ENCODE measurements around the gene PDZK1. TPM values are rescaled to one million over a fixed set of nuclear protein-coding genes. Genes with fewer than 3 reads are reported as not detected.

The PDZK1 gene
- under 1 TPM in 1 of 4 donors, not detected in 3; 0.14 TPM for total RNA-seq
- polyA plus RNA-seq, result 0.27 TPM
- long read RNA-seq, donor 1, result 0 reads
- long read RNA-seq, donor 2, result 0 reads
- long read RNA-seq, donor 3, result 0 reads
- long read RNA-seq, donor 4, result 0 reads

- Histone ChIP-seq H3K4me3 (ENCODE audit: low read length) (no peak within 1 kb of the TSS), H3K27me3 (ENCODE audit: control insufficient read depth, insufficient read depth) (no peaks in the 10 kb centered on the region), H3K9me3 (ENCODE audit: control insufficient read depth, low read length) (no peaks in the 10 kb centered on the region), H3K4me1 (ENCODE audit: control insufficient read depth, insufficient read depth, low read length) (no peaks in the 10 kb centered on the region), H3K27ac (ENCODE audit: low read length) (no peak within 1 kb of the TSS)
- WGBS, result 80% methylated on average over 9 of the region's 9 CpGs
- no peak for DNase-seq
- intact Hi-C loops (cut with DNase I), result no loop called here
- no peak for ATAC-seq
Observed at GRCh38 chr1:145707183-145707867, at the start of gene PDZK1. Gene PDZK1 (minus strand): TSS chr1:145707368. CDS start chr1:145688021, 19,347 bp downstream.

DNA sequence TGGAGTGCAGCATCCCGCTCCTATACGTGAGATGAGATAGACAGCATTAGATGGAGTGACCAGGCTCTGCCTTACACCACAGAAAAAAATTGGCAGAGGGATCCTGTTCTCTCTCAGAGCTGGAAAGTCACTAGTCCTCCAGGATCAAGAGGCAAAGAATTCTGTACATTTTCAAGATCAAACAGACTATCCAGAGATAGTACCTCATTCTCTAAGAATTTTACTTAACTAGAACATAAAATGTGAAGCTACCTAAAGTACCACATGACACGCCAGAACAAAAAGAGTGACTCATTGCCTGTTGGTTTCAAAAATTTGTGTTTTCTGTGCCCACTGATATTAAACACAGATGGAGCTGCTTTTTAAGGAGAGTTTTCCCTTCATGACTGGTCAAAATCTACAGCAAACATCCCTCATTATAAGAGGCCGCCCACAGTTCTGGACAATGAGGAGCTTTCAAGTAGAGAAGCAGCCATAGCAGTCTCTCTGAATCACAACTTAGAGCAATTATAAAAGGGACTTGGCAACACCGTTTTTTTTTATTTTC is 44.4 kb upstream of the PDZK1 start:
- no peak for ATAC-seq
- intact Hi-C loops (cut with DNase I), result no loop called here

DNA sequence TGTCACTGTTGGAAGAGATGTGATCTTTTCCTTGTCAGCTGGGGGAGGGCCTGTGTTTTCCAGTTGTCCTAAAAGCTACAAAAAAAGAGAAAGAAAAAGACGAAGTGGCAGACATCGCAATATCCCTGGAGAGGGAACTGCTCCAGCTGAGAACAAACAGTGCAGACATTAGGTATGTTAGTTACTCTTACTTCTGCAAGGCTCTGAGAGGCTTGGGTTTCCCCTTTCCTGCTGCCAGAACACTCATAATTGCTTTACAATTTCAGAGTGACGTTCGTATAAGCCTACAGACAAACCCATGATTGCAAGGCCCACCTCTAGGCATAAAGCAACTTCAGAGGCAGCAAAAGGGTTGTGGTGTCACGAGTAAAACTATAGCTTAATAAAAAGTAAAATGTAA is 43.3 kb upstream of the PDZK1 start:
- Histone ChIP-seq H3K9me3 (ENCODE audit: control insufficient read depth, low read length) (no peaks in the 10 kb centered on the region), H3K4me1 (ENCODE audit: control insufficient read depth, insufficient read depth, low read length) (no peaks in the 10 kb centered on the region), H3K27me3 (ENCODE audit: control insufficient read depth, insufficient read depth) (no peaks in the 10 kb centered on the region), H3K27ac (ENCODE audit: low read length) (no peak overlapping the region), H3K4me3 (ENCODE audit: low read length) (no peak overlapping the region)
- intact Hi-C loops (cut with DNase I), result no loop called here
- ATAC-seq (no peak), DNase-seq (no peak)
- WGBS, result 77% methylated on average over 5 of the region's 5 CpGs

More for the DNA sequence above, 44.4 kb upstream of the PDZK1 start:
- H3K27me3 ChIP-seq (ENCODE audit: control insufficient read depth, insufficient read depth), result no peaks in the 10 kb centered on the region
- H3K4me1 ChIP-seq (ENCODE audit: control insufficient read depth, insufficient read depth, low read length), result no peaks in the 10 kb centered on the region
- H3K9me3 ChIP-seq (ENCODE audit: control insufficient read depth, low read length), result no peaks in the 10 kb centered on the region
- H3K27ac ChIP-seq (ENCODE audit: low read length), result no peak overlapping the region
- no peak overlapping the region for H3K4me3 ChIP-seq (ENCODE audit: low read length)
- no peak for DNase-seq
- 78% methylated on average over 5 of the region's 5 CpGs for WGBS

GRCh38 chr1:145747398-145748247 is 40.5 kb upstream of the PDZK1 start:
- Histone ChIP-seq H3K4me1 (ENCODE audit: control insufficient read depth, insufficient read depth, low read length) (no peaks in the 10 kb centered on the region), H3K27me3 (ENCODE audit: control insufficient read depth, insufficient read depth) (no peaks in the 10 kb centered on the region), H3K27ac (ENCODE audit: low read length) (no peak overlapping the region), H3K9me3 (ENCODE audit: control insufficient read depth, low read length) (no peaks in the 10 kb centered on the region), H3K4me3 (ENCODE audit: low read length) (no peak overlapping the region)
- DNase-seq (no peak), ATAC-seq (no peak)
- 86% methylated on average over 9 of the region's 9 CpGs for WGBS
- intact Hi-C loops (cut with DNase I), result no loop called here

GRCh38 chr1:145740269-145740668 is 33.1 kb upstream of the PDZK1 start:
- no peaks in the 10 kb centered on the region for H3K9me3 ChIP-seq (ENCODE audit: control insufficient read depth, low read length)
- no peak for ATAC-seq
- DNase-seq, result no peak
- H3K27ac ChIP-seq (ENCODE audit: low read length), result no peak overlapping the region
- 80% methylated on average over 4 of the region's 4 CpGs for WGBS
- no peak overlapping the region for H3K4me3 ChIP-seq (ENCODE audit: low read length)
- H3K27me3 ChIP-seq (ENCODE audit: control insufficient read depth, insufficient read depth), result no peaks in the 10 kb centered on the region
- intact Hi-C loops (cut with DNase I), result no loop called here
- H3K4me1 ChIP-seq (ENCODE audit: control insufficient read depth, insufficient read depth, low read length), result no peaks in the 10 kb centered on the region

DNA sequence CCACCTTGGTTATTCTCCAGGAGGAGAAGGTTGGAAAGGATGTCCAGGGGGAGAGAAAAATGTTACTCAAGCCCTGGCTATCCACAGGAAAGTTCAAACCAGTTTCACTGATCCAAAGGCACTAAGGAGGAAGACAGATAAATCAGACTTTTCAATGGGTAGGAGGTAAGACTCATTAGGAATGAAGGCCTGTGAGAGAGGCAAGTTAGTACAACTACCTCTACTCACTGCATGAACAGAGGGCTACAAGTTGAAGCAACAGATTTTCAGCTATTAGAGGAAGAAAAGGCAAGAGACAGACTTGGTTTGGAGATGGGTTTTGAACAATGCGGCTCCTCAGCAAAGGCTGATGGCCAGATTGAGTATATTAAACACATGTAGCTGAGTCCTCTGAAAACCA is 29.0 kb upstream of the PDZK1 start:
- no peaks in the 10 kb centered on the region for H3K27me3 ChIP-seq (ENCODE audit: control insufficient read depth, insufficient read depth)
- H3K27ac ChIP-seq (ENCODE audit: low read length), result no peak overlapping the region
- intact Hi-C loops (cut with DNase I), result no loop called here
- H3K4me1 ChIP-seq (ENCODE audit: control insufficient read depth, insufficient read depth, low read length), result no peaks in the 10 kb centered on the region
- WGBS, result 96% methylated on average over 1 of the region's 1 CpG
- no peaks in the 10 kb centered on the region for H3K9me3 ChIP-seq (ENCODE audit: control insufficient read depth, low read length)
- H3K4me3 ChIP-seq (ENCODE audit: low read length), result no peak overlapping the region
- DNase-seq, result no peak
- no peak for ATAC-seq

DNA sequence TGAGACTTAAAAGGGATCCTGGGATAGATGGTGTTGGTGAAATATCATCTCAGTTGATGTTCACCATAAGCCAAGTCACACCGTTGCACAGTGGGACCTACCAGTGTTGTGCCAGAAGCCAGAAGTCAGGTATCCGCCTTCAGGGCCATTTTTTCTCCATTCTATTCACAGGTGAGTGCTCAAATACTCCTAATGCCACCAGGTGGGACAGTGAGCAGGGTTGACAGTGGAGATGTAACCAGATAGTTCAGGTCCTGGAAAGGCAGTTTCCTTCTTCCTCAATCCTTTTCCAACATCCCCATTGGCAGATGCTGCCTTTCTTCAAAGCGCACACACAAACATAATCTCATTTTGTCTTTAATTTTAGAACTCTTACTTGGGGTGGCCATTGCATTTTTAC is 23.7 kb upstream of the PDZK1 start:
- 97% methylated on average over 3 of the region's 3 CpGs for WGBS
- ATAC-seq, result no peak

GRCh38 chr1:145730467-145730866 is 23.3 kb upstream of the PDZK1 start:
- Histone ChIP-seq H3K9me3 (ENCODE audit: control insufficient read depth, low read length) (no peaks in the 10 kb centered on the region), H3K27ac (ENCODE audit: low read length) (no peak overlapping the region), H3K4me1 (ENCODE audit: control insufficient read depth, insufficient read depth, low read length) (no peaks in the 10 kb centered on the region), H3K4me3 (ENCODE audit: low read length) (no peak overlapping the region), H3K27me3 (ENCODE audit: control insufficient read depth, insufficient read depth) (no peaks in the 10 kb centered on the region)
- no peak for DNase-seq
- no peak for ATAC-seq
- 84% methylated on average over 4 of the region's 4 CpGs for WGBS
- intact Hi-C loops (cut with DNase I), result no loop called here

More for the DNA sequence above, 23.7 kb upstream of the PDZK1 start:
- intact Hi-C loops (cut with DNase I), result no loop called here
- Histone ChIP-seq H3K27ac (ENCODE audit: low read length) (no peak overlapping the region), H3K9me3 (ENCODE audit: control insufficient read depth, low read length) (no peaks in the 10 kb centered on the region), H3K4me3 (ENCODE audit: low read length) (no peak overlapping the region), H3K4me1 (ENCODE audit: control insufficient read depth, insufficient read depth, low read length) (no peaks in the 10 kb centered on the region), H3K27me3 (ENCODE audit: control insufficient read depth, insufficient read depth) (no peaks in the 10 kb centered on the region)
- DNase-seq, result no peak

GRCh38 chr1:145729666-145730436 is 22.7 kb upstream of the PDZK1 start:
- Histone ChIP-seq H3K27me3 (ENCODE audit: control insufficient read depth, insufficient read depth) (no peaks in the 10 kb centered on the region), H3K9me3 (ENCODE audit: control insufficient read depth, low read length) (no peaks in the 10 kb centered on the region), H3K4me1 (ENCODE audit: control insufficient read depth, insufficient read depth, low read length) (no peaks in the 10 kb centered on the region), H3K27ac (ENCODE audit: low read length) (no peak overlapping the region), H3K4me3 (ENCODE audit: low read length) (no peak overlapping the region)
- intact Hi-C loops (cut with DNase I), result no loop called here
- no peak for ATAC-seq
- 93% methylated on average over 5 of the region's 5 CpGs for WGBS
- no peak for DNase-seq

DNA sequence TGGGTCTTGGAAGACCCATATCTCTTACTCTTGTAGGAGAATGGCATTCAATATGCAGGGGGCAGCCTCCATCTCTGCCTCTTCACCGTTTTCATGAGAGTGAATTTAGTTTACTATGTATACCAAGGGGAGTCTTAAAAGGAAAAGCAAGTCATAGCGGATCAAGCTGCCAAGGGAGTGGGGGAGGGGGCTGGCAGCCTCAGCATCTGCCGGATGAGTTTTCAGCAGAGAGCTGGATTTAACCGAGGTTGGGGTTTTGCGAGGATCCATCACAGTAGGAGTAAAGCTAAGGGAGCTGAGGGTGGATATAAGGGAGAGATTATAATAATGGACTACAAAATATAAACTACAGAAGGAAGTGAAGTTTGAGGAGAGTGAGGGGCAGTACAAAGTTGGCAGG is 22.0 kb upstream of the PDZK1 start:
- intact Hi-C loops (cut with DNase I), result no loop called here
- no peaks in the 10 kb centered on the region for H3K9me3 ChIP-seq (ENCODE audit: control insufficient read depth, low read length)
- no peaks in the 10 kb centered on the region for H3K27me3 ChIP-seq (ENCODE audit: control insufficient read depth, insufficient read depth)
- WGBS, result 66% methylated on average over 5 of the region's 5 CpGs
- DNase-seq (no peak), ATAC-seq (no peak)
- no peak overlapping the region for H3K27ac ChIP-seq (ENCODE audit: low read length)
- no peaks in the 10 kb centered on the region for H3K4me1 ChIP-seq (ENCODE audit: control insufficient read depth, insufficient read depth, low read length)
- H3K4me3 ChIP-seq (ENCODE audit: low read length), result no peak overlapping the region
